Hepatocyte (in vitro differentiated cells): ENCODE measurements around the gene ADGRL3.

ENCODE experiments used
- EZH2 ChIP-seq: fragments of 200-600 bp; sonication (generic); IDR thresholded peaks from 2 replicates; pipeline ENCODE4 v1.6.1; 2016; ENCODE audit warnings: antibody characterized with exemption, mild to moderate bottlenecking, borderline replicate concordance
- EZH2phosphoT487 ChIP-seq: fragments of 200-600 bp; sonication (generic); IDR thresholded peaks from one replicate; pipeline ENCODE4 v1.6.1; 2018; ENCODE audit warnings: antibody characterized with exemption, mild to moderate bottlenecking, low read depth, moderate library complexity; ENCODE audit not compliant: unreplicated experiment, severe bottlenecking
- TF ChIP-seq, protein P1 (sequence below): fragments of 200-600 bp; sonication (generic); IDR thresholded peaks from 2 replicates; pipeline ENCODE4 v1.5.1; 2016; ENCODE audit warnings: antibody characterized with exemption, mild to moderate bottlenecking; ENCODE audit not compliant: poor library complexity

DNA sequence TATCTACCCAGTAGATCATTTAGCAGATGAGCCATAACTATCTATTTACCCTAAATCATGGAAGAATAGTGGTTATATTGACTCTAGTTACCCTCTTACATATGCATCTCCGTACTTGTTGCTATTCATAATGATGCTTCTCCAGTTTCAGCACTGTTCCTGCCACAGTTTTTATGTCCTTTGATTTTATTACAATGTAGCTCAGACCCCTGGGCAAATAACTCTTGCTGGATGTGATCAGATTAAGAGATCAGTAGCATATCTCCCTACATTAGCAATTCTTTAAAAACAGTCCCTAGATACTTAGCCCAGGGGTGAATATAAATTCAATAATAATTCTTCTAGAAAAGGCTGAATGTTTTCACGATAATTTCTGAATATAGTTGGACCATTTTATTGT lies 696.5 kb downstream of the ADGRL3 start:
- no peak for TF ChIP-seq EZH2
- TF ChIP-seq, protein P1, sequence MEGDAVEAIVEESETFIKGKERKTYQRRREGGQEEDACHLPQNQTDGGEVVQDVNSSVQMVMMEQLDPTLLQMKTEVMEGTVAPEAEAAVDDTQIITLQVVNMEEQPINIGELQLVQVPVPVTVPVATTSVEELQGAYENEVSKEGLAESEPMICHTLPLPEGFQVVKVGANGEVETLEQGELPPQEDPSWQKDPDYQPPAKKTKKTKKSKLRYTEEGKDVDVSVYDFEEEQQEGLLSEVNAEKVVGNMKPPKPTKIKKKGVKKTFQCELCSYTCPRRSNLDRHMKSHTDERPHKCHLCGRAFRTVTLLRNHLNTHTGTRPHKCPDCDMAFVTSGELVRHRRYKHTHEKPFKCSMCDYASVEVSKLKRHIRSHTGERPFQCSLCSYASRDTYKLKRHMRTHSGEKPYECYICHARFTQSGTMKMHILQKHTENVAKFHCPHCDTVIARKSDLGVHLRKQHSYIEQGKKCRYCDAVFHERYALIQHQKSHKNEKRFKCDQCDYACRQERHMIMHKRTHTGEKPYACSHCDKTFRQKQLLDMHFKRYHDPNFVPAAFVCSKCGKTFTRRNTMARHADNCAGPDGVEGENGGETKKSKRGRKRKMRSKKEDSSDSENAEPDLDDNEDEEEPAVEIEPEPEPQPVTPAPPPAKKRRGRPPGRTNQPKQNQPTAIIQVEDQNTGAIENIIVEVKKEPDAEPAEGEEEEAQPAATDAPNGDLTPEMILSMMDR = no peak
- TF ChIP-seq EZH2phosphoT487 = no peak
